DMS114 treated with DMSO at 0.1 percent for 48 hours (cell line): ENCODE results near the gene POLE.

Experiments
- DNase-seq: peaks from one replicate; lab custom pipeline; 2025; ENCODE audit not compliant: unreplicated experiment; lab: John Stamatoyannopoulos, UW

POLE gene

DNA sequence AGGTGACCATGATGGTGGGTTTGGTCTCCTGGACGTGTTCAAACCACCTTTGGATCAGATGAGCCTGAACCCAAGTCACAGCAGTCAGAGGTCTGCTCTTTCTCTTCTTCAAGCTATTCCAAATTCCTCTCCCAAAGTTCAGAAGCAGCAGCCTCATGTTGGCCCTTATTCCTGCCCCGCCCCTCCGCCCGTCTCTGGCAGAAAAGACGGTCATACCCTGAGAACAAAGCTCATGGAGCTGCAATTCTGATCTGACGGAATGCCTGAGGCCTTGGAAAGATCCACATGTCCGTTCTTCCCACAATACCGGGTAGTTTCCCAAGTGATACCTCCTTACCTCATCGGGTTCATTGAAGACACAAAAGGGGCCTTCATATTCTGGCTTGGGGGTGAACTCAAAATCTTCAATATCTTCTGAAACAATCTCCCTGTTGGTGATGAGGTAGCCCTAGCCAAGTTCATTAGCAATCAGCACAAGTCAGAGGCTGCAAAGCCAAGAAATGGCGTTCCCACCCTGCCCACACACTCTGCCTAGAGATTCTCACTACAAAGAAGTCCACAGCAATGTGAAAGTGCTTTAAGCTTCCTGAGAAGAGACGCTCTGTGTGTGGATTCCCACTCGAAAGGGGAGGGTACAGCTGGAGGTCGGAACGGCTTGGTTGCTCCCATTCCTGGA is 11.2 kb downstream of the POLE start:
- no peak for DNase-seq

DNA sequence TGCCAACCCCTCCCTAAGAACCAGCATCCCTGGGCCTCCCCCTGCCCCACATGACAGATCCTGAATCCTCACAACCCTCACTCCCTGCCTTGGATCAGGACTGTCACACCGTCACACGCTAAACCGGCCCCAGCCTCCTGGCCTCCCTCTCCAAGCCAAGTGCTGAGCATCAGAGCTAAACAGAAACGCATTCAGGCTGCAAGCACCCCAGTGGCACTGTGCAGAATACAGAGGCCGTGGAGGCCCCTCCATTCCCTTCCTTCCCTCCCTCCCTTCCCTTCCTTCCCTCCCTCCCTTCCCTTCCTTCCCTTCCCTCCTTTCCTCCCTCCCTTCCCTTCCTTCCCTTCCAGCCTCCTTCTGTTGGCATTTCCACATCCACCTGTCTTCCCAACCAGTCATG is 12.6 kb downstream of the POLE start:
- no peak for DNase-seq

DNA sequence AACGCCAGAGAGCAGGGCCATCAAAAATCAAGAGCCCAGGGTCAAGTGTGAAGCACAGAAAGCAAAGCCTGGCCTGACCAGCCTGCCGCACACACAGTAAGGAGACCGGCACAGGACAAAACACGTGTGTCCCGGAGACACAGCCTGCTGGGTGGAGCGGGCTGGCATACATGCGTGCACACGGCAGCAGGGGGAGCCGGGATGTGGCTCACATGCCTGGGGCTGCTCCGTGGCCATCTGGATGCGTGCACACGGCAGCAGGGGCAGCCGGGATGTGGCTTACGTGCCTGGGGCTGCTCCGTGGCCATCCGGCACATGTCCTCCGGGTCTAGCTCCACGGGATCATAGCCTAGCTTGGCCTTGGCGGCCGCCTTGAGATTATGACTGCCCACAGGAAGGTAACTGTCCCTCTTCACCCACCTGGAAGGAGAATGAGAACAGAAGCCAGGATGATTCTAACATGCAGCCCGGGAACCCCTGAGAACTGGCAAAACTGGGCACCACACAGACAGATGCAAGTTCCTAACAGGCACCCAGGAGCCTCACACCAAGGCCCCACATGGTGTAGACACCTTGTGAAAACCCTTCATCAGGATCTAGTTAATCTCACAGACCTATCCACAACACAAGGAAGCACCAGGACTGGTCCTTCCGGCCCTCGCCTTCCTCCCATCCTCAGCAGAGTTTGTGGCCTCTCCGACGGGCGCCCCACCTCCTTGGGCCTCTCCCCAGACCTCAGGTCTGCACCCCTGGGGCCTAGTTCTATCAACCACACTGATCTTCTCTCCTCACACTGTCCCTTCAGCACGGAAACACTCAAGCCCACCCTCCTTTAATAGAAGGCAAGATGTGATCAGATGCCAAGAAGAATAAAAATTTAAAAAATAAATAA is 13.6 kb downstream of the POLE start:
- DNase-seq: no peak

DNA sequence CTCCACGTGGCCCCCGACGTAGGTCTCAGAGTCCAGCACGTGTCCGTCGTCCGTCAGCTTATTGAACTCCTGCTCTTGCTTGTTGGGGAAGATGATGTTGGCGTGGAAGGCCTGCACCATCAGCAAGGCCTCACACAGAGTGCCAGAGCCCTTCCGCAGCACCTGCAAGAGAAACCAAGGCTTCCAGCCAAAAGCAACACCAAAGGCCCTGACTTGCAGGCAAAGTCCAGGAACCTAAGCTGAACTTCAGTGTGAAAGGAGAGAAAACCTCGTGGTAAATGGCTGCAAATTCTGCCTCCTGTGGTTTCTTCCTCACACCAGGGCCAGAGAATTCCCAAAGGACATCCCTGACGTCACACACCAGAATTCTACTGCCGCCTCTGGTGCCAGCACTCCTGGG is 14.5 kb downstream of the POLE start:
- DNase-seq: no peak

DNA sequence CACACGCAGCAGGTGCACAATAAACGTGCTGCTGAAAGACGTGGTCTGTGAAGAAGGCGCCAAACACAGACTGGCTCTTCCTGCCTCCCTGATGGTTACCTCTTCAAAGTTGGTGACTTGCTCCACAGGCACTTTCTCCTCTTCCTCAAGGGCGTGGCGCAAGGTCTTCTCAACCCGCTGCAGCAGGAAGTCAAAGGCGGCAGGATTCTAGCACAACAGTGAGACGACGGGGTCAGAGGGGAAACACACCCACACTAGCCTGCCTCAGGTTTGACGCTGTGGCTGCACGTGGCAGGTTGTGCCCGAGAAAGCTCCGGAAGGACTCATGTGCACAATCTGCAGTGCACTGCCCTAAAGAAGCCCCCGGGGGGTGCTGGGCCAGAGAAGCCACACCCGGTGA is 15.0 kb downstream of the POLE start:
- DNase-seq: no peak

DNA sequence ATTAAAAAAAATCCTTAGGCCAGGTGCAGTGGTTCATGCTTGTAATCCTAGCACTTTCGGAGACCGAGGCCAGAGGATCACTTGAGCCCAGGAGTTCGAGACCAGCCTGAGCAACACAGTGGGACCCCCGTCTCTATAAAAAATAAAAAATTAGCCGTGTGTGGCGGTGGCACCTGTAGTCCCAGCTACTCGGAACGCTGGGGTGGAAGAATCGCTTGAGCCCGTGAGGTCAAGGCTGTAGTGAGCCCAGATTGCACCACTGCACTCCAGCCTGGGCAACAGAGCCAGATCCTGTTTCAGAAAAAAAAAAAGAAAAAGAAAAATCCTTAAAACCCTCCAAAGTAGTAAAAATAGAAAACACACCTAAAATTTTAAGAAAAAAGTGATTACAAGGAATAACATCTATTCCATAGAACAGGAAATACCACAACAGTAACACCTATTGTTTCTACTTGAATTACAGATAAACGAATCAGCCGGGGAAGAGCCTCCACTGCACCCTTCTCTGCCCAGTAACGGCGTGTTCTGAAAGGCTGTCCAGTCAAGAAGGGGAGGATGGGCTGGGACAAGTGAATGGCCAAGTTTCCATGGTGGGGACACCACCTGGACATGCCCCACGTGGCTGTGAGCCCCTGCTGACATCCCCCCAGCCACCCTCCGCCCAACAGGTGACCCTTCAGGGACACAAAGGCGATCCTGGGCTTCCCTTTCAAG is 17.8 kb downstream of the POLE start:
- no peak for DNase-seq

DNA sequence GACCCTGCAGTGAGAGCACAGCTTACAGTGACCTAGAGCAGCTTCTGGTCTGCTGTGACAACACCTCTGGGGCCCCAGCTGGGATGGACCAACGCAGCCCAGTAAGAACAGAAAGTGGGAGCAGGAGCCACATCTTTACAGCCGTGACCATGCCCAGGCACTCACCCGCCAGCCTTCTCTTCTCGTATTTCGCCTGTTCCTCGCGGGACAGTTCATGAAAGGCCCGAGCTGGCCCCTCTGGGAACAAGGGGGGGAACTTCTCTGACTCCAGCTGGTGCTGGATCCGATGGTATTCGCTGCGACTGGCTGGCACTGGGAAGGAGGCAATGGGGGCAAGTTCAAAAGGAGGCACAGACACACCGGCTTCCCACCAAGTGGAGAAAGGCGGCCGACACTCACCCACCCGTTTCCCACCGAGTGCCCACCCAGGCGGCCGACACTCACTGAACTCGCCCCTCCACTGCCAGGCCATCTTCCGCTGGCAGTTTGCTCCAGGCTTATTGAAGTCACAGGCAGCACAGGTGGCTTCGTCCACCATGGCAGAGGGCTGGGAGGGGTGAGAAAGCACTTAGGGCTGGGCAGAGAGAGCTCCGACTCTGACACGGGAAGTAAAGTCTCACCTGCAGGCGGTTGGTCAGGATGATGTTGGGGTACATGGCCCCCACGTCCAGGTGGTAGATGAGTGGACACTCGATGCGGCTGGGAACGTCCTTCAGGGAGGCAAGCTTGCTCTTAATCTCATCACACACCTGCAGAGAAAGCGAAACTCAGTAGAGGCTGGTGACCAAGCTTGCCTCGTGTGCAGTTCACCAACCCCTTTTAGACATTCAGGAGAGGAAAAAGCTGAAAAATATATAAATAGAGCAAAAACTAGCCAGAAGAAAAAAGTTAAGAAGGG is 18.7 kb downstream of the POLE start:
- no peak for DNase-seq

DNA sequence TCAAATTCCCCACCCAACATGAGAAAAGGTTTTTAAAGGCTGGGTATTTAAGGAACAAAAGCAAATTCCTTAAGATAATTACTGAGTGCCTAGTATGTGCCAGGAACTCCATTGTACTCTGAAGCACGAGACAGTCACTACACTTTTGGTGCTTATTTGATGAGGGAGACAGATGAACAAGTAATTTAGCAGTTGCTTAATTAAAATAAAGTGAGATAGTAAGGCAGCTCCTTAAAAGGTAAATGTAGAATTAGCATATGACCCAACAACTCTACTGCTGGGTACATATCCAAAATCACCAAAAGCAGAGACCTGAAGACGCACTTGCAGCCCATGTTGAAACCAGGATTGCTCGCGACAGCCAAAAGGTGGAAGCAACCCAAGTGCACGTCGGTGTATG is 21.3 kb downstream of the POLE start:
- DNase-seq: no peak

DNA sequence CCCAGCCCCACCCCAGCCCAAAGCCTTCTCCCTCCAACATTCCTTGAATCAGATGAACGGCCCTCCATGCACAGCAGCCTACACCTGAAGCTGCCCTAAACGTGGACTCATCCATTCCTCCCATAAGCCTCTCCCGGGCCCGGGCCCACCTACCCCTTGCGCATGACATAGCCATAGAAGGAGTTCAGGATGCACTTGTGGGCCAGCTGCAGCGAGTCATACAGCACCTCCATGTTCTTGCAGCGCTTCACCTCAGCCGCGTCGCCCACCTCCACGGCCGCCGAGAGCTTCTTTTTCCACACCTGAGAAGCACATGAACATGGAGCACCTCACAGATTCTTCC is 22.0 kb downstream of the POLE start:
- DNase-seq: no peak

DNA sequence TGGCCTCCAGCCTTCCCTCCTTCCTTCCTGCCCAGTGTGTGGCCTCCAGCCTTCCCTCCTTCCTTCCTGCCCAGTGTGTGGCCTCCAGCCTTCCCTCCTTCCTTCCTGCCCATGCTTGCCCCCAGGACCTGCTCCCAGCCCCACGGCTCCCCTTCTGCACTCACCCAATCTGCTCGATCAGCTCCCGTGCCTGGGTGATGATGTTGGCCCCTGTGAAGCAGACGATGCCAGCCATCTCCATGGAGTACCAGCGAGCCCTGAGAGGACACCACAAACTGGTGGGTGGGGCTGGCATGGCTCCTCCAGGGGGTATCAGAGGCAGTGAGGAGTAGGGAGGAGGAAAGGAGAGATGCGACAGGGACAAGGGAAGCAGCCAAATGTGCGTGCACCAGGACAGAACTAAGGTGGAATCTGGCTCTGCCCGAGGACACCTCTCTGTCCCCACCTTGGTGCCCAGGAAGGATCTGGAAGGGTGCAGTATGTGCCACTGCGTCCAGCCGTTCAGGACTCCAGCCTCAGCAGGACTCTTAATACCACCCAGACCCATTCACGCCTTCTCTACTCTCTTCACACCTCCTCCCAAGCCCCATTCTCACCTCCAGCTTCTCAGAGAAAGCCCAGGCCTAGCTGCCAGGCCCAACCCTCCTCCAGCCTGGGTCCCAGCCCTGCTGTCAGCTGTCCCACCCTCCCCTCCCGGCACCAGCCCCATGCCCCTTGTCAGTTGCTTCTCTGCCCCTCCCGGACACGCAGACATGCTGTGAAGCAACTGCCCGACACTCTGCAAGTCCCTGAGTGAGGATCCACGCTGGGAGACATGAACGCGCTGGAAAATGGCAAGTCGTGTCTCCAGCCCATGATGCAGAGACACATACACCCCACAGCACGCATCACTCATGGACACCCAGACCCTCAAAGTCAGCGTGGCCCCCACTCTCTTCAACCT is 22.7 kb downstream of the POLE start:
- DNase-seq: no peak

DNA sequence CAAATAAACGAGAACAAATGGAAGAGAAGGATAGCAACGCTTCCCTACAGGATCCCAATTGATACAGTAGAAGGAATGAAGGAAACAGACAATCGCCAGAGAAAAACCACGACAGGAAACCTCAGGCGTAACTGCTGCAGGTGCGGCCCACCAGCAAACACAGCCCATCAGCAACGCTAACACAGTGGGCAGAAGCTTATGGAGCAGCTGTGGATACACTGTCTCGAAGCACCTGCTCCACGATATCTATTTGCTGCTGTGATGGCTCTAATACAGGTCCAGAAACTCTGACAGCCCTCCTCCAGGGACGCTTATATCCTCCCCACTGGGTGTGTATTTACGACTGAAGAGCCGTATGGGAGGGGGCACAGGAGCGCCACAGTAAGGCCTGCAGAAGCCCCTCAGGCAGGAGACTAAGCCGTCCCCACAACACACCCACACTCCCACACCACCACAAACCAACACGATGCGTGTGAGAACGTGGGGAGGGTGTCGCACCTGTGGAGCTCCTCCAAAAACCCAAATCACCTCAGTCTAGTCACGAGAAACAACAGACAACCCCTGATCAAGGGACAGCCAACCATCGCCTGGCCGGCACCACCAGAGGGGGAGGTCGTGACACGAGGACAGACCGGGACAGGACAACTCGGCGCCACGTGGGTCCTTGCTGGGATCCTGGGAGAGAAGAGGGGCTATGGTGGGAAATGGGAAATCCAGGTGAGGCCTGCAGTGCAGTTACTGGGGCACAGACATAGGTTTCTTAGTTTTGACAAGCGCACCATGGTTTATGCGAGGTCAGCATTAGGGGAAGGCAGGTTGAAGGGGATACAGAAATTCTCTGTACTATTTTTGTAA is 24.0 kb downstream of the POLE start:
- DNase-seq: no peak

DNA sequence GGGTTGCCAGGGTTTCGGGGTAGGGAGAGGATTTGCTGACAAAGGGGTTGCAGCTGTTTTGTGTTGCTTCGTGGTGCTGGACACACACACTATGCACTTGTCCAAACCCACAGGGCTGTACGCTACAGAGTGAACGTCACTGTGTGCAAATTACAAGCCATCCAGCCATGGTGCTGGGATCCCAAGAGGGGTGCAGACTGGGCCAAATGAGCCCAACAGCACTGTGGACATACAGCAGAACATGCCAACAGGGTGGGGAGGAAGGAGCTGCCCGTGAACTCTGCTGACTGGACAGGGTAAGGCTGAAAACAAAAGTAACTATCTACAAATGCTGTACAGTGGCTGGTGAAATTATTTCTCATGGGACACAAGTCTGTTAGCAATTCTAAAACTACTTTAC is 25.2 kb downstream of the POLE start:
- no peak for DNase-seq

DNA sequence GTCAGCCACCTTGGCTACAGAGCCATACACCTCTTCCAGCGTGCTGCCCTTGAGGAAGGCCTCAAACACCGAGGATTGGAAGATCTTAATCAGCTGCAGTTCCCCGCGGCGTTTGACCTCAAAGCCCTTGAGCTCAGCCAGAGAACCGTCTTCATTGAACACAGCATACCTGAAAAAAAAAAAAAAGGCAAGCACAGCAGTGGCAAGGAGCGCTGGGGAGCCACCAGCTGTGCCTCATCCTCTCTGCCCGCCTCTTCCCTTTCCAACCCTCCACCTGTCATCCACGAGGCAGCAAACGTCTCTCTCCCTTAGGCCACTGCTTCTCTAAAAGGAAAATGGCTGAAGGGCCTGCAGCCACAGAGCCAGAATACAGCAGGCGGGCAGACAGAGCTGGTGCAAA is 26.1 kb downstream of the POLE start:
- DNase-seq: no peak

DNA sequence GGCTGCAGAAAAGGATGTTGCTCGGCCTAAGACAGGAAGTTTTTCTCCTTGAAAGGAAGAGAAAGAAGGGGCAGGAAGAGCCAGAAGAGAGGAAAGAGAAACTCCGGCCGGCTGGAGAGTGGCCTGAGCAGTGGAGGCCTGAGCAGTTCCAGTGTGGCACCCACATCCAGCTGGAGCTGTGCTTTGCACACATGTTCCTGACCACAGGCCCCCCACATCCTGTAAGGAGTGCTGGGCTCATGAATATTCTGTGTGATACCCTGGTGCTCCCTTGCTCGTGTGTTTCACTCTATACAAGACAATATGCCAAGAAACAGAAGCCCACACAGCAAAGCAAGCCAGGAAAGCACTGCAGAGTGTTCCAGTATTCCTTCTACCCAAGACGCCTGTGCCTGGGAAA is 27.1 kb downstream of the POLE start:
- DNase-seq: no peak

DNA sequence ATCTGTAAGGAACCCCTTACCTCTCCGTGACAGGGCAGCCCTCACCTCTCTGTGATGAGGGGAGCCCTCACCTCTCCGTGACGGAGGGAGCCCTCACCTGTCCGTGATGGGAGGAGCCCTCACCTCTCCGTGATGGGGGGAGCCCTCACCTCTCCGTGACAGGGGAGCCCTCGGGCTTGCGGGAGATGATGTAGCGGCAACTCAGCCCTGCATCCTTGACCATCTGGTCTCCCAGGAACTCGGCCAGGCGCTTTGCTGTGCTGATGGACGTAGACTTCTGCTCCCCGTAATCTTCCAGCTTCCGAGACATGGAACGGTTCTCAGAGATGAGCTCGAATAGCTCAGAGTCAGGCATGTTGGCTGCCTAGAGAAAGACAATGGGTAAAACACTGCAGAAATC is 28.0 kb downstream of the POLE start:
- DNase-seq: no peak

DNA sequence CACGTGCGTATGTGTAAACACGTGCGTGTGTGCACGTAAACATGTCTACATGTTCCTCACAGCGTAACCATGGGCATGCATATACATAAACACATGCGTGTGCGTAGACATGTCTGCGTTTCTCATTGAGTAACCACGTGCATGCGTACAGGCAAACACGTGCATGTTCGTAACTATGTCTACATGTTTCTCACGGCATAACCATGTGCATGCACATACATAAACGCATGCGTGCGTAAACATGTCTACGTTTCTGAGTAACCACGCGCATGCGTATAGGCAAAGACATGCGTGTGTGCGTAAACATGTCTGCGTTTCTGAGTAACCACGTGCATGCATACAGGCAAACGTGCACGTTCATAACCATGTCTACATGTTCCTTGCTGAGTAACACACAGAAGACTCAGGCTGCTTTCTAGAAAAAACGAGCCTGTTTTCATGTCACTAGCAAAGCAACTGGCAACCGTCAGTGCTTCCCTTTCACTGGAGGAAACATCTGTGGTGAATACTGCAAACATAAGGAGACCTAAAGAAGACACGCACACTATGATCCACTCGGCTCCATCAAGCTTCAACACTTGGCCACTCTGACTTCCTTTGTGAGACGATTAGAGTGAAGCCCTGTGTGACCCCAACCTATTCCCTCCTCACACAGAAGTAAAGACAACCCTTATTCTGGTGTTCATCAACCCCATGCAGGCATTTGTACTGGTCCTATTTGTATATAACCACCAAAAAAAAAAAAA is 28.8 kb downstream of the POLE start:
- DNase-seq: no peak

DNA sequence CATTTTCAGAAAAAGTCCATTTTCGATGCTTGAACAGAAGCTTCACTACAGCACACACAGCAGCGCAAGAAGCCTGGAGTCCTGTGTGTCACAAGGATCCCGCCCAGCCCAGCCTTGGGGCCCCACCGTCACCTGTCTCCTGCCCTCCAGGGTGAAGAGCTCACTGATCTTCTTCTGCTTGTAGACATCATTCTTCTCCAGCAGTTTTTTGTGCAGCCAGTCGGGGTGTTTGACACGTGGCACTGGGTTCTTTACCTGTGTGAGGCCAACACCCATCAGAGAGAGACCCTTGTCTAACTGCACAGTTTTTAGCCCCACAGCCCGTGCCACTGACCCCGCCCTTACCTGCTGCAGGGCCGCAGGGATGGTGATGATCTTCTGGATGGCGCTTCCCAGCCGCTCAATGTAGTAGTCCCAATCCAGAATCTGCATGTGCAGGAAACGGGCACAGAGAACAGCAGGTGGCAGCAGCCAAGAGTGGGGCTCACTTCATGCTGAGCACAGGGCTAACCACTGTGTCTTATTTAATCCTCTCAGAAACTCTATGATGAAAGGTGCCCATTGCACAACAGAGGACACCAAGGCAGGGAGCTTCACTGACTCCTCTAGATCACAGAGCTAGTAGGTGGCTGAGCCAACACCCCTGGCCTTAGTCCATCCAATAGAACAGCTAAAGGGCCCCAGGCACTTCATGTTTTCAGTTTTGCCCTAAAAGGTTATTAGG is 30.0 kb downstream of the POLE start:
- DNase-seq: no peak
